ENCODE measurements around the gene SRL. TPM values are rescaled to one million over a fixed set of nuclear protein-coding genes. Genes with fewer than 3 reads are reported as not detected.

Gene SRL
- total RNA-seq, 1 donor from 2014 or later: not detected

DNA sequence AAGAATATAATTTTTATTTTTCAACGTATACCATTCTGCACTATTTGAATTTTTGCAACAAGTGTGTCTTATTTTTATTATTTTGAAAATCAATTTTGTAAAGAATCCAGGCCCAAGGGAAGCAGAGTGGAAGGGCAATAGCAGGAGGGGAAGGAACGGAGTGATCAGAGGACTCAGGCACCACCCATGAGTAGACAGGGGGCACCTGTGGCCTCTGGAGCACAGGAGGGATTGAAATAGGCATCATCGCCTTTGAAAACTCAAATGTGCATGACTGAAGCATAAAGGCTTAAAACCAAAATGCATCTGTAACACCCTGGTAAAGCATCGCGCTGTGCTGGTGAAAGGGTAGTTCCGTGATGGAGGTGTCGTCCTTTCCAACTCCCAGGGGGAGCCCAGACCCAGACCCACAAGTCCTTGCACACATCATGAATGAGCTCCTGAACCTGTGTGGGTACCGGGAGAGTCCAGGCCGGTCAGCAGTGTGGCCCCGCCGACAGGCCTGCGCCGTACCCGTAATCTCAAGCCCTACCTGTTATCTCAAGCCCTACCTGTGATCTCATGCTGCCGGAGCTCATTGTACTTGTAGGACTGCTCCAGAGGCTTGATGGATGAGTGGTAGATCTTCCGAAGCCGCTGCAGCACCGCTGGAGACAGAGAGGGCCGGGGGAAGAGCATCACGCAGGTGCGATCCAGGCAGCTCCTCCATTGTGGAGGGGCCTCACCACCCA, 39.1 kb downstream of the SRL start:
- no peak for DNase-seq (ENCODE audit: low read depth)
- TF ChIP-seq, protein P1, sequence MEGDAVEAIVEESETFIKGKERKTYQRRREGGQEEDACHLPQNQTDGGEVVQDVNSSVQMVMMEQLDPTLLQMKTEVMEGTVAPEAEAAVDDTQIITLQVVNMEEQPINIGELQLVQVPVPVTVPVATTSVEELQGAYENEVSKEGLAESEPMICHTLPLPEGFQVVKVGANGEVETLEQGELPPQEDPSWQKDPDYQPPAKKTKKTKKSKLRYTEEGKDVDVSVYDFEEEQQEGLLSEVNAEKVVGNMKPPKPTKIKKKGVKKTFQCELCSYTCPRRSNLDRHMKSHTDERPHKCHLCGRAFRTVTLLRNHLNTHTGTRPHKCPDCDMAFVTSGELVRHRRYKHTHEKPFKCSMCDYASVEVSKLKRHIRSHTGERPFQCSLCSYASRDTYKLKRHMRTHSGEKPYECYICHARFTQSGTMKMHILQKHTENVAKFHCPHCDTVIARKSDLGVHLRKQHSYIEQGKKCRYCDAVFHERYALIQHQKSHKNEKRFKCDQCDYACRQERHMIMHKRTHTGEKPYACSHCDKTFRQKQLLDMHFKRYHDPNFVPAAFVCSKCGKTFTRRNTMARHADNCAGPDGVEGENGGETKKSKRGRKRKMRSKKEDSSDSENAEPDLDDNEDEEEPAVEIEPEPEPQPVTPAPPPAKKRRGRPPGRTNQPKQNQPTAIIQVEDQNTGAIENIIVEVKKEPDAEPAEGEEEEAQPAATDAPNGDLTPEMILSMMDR (conservative IDR thresholded peaks at IDR 0.05; ENCODE audit: low read depth, low read length): no peak

DNA sequence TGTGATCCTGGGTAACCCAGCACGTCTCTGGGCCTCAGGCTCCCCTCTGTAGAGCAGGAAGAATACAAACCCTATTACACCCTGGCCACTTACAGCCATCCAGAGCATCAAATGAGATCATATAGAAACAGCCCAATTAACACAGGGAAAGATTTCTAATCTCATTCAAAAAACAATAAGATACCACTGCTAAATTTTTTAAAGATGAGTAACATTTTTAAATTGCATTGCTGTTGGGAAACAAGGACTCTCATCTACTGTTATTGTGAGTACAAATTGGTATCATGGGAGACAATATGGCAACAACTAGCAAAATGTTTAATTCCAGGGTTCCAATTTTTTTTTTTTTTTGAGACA, 41.1 kb downstream of the SRL start:
- no peak for DNase-seq (ENCODE audit: low read depth)
- TF ChIP-seq, protein P1 (conservative IDR thresholded peaks at IDR 0.05; ENCODE audit: low read depth, low read length): no peak
- H3K4me3 ChIP-seq (ENCODE audit: low read depth, low read length): no peak overlapping the region

More for the DNA sequence above, 39.1 kb downstream of the SRL start:
- H3K4me3 ChIP-seq (ENCODE audit: low read depth, low read length): no peak overlapping the region

DNA sequence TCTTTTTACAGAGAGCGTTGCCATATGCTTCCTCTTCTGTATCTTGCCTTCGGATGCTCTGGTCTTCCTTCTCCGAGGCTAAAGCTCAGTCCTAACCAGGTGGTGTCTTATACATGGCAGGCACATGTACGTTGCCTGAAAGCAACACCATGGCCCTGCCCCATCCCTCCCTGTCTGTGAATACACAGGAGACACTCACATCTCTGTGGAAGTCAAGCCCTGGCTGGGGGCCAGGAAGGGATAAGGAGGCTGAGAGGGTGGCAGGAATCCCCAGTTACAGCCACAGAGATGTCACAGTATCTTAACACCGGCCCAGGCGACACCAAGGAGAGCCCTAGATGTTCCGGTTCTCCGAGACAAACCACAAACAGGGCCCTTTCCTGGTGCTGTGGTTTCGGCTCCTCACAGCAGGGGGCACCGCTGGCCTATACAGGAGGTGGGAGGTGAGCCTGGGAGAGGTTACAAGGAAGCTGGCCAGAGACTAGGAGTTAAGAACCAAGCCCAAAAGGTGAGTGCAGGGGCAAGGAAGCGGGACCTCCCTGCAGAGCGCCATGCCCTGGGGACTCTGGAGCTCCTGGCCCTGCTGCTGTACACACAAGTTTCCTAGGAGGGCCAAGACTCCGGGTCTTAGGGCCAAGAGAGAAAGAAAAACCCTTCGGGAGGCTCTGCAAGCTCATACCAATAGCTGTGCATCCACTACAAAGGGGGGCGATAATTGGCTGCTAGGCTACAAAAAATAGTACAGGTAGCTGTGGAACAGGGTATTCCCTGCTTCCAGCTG, 41.7 kb downstream of the SRL start:
- TF ChIP-seq, protein P1 (conservative IDR thresholded peaks at IDR 0.05; ENCODE audit: low read depth, low read length): peak; percentile 97
- H3K4me3 ChIP-seq (ENCODE audit: low read depth, low read length): no peak overlapping the region
- DNase-seq (ENCODE audit: low read depth): no peak

DNA sequence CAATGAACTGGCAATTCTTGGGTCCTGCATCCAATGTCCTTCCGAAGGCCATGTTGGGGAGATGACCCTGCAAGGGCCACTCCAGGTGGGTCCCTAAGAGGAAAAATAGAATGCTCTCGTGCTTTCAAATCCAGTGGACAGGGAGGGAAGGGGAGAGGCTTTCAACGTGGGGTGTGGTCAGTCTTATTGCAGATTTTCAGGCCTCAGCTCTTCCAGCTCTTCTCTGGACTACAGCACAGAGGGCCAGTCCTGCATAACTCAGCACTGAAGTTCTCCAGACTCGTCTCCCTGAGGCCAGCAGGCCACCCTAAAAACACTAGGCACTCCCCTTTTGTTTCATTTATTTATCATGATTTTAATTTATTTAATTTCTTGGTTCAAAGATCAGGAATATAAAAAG, 43.1 kb downstream of the SRL start:
- DNase-seq (ENCODE audit: low read depth): no peak
- H3K4me3 ChIP-seq (ENCODE audit: low read depth, low read length): no peak overlapping the region
- TF ChIP-seq, protein P1 (conservative IDR thresholded peaks at IDR 0.05; ENCODE audit: low read depth, low read length): no peak

DNA sequence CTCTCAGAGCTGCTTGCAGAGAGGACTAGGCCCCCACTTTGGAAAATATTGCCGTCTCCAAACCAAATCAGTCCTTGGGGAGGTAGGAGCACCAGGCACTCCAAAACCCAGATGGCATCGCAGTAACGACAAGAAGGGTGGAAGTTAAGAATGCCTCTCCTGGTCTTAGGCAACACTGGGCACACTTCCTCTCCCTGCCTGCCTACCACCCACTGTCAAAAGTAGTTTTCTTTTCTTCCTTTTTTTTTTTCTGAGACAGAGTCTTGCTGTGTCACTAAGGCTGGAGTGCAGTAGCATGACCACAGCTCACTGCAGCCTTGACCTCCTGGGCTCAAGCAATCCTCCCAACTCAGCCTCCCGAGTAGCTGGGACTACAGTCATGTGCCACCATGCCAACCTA, 47.2 kb downstream of the SRL start:
- TF ChIP-seq, protein P1 (conservative IDR thresholded peaks at IDR 0.05; ENCODE audit: low read depth, low read length): no peak
- no peak for DNase-seq (ENCODE audit: low read depth)
- H3K4me3 ChIP-seq (ENCODE audit: low read depth, low read length): no peak overlapping the region

DNA sequence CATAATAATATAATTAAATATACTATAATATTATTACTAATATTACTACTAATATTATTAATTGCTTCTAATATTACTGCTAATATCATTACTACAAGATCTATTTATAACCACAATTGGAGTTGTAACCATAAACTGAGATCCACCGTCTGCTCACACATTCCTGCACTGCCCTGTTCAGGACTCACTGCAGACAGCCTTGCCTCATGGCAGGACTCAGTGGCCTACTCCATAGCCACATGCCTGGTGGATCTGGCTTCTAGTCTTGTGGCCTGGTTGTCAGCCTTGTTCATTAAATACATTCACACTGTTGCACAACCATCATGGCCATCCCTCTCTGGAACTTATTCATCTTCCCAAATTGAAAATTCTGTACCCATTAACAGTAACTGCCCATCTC, 48.0 kb downstream of the SRL start:
- no peak for DNase-seq (ENCODE audit: low read depth)
- H3K4me3 ChIP-seq (ENCODE audit: low read depth, low read length): no peak overlapping the region
- TF ChIP-seq, protein P1 (conservative IDR thresholded peaks at IDR 0.05; ENCODE audit: low read depth, low read length): no peak

Measured in epithelial cell of proximal tubule (primary cell).